CD4-positive, alpha-beta T cell treated with Interleukin-1 beta for 1 hour (primary cell): ENCODE results near the gene OGA.
"Not testable (repeated sequence)": the region's sequence is repeated elsewhere in the genome, so short reads cannot be mapped to it uniquely, and the experiment has no call there.

Experiments
- DNase-seq, 2 donors: peaks; one replicate each; pipeline ENCODE4 v3.0.0-alpha.2; 2020 to 2022

The OGA gene

DNA sequence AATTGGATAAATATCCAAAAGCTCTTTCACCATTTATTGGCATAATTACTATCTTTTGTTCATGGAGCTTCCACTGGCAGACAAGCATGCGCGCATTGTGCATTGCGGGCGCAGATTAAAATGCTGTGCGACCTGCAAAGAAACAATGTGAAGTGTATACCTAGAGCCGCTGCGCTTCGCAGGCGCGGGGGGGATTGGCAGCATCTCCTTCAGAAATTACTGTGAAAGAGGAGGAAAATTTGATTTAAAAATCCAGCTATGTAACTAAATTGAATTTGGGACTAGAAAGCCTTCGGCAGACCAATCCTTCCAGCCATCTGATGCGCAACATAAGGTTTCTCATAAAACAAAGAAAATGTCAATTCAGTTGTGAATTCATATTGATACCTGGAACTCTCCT is 24.7 kb downstream of the OGA start:
- DNase-seq, result no peak

DNA sequence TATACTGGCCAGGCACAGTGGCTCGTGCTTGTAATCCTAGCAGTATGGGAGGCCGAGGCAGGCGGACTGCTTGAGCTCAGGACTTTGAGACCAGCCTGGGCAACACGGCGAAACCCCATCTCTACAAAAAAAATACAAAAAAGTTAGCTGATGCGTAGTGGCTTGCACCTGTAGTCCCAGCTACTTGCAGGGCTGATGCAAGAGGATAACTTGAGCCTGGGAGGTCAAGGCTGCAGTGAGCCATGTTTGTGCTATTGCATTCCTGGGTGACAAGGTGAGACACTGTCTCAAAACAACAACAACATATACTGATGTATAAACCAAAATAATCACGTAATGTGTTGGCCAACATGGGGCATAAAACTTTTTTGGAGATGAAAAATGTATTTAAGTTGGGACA is 28.6 kb downstream of the OGA start:
- DNase-seq, result no peak

DNA sequence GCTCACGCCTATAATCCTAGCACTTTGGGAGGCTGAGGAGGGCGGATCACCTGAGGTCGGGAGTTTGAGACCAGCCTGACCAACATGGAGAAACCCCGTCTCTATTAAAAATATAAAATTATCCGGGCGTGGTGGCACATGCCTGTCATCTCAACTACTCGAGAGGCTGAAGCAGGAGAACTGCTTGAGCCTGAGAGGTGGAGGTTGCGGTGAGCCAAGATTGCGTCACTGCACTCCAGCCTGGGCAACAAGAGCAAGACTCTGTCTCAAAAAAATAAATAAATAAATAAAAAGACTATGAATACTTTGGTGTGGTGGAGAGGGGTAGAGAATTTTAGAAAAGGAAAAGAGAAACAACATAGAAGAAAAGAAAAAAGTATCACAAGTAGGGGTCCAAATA is 29.0 kb downstream of the OGA start:
- not testable (repeated sequence) for DNase-seq

DNA sequence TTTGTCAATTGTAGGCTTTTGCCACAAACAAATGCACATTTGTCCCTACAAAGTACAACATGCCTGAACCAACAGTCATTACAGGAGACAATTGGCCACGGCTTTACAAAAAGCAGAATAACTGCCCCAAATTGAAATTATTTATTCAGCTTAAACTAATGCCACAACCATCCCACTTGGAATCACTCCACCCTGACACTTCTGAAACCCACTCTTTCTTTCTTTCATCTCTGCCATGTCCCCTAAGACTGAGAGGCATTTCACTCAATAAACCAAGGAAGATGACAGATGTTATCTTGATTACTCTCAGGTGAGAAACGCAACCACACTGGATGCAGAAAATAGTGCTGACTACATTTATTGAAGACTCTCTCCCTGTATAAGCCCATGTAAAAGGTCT is 32.4 kb downstream of the OGA start:
- DNase-seq, result no peak

DNA sequence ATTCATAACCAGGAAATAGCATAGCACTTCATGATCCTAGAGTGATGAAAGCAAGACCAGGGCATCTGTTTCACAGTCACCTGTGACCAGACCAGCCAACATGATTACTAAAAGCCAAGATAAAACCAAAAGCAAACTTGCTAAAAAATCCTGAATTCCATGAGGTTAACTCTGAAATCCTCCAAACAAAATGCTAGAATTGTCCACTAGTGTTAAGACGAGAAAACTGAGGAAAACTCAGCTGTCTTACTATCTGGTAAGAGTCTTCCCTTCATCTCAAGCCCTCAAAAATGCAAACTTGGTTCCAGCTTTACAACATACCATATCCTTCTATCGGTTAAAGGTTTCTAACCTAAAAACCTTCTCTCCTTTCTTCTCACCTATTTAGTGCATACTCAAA is 33.7 kb downstream of the OGA start:
- DNase-seq, result no peak

DNA sequence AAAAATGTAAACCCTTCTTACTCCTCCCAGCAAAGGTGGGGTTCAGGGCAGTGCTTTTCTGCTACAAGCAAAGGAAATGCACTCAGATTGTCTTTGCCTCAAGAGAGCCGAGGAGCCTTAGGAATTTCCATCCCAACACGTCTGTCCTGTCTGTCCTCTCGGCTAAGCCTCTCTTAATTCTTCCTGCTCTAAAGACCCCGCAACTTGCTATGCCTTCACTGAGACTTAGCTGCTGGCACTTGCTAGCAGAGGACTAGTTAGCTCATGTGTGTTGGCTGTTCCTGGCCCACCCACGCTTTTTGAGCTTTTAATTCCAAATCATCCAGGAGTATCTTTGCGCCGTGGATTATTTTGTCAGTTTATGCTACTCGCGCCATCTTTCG is 34.5 kb downstream of the OGA start:
- DNase-seq, result no peak

DNA sequence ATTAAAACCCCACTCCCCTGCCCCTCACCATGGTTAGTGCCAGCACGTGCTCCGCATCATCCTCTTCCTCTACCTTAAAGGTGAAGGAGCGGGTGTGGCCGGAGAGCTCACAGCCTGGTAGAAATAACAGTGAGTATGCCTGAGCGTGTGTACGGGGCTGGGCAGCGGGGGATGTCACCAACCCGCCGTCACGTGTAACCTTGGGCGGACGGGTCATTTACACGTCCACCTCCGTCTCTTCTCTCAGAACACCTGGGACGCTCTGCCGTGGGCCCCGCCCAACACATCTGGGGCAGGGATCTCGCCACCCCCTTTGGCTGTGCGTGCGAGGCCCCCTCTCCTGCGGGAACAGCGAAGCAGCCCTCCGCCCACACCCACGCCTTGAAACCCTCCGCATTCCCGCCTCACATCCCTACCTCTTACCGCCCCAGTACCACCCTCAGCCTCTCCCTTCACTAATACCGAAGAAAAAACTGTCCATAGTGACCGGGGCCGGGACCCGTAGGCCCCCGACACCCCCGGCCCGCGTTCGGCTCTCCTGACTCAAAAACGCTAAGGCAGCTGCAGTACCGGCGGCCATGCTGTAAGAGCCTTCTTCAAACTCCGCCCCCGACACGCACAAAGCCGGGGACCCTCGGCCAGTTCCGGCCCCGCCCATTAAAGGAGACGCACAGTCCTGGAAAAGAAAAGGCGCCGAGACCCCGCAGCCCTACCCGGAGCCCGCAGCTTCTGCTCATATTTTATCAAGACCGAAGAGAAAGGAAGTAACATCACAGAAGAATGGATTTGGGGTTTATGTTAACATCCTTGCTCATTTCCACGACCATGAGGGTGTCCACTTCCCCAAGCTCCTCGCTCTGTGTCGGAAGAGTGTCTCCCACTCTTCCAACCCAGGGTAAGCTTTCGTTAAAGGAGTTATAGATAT is 35.2 kb downstream of the OGA start, which contains the start of gene NPM3:
TSS of gene NPM3 (minus strand) at position 636 of the 925 bp plus-strand sequence. CDS start at position 580, 56 bp downstream.
- peak; percentile 80 to 81 for DNase-seq

DNA sequence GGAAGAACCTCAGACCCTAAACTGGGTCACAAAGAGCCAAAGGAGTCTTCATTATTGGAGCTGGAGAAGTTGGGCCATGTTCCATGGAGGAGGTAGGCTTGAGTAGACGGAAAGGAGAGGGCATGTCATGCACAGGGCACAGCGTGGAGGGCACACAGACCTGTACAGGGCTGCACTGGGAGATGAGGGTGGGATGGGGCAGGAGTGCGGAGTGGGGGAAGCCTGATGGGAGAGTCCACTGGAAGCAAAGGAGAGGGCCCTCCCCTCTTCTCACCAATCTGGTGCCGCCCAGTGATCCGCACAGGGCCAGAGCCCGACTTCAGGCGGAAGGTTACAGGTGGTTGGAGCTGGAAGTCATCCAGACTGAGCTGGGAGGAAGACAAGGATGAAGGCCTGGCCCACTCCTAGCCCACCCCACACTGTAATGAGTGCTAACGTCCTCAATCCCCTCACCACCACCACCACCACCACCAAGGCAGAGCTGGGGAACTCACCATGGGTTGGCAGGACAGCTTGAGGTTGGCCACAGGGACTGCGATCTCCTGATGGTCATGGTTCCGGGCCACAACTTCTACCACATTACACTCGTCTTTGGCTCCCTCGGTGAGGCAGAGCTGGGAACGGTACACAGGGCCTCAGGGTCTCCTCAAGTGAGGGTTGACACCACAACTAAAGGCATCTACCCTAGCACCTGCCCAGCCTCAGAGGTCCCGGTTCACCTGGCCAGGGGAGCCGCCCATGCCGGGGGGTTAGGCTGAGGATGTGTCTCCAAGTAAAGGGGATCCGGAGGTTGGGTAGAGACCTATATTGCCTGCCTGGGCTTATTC is 36.0 kb downstream of the OGA start:
- no peak for DNase-seq

DNA sequence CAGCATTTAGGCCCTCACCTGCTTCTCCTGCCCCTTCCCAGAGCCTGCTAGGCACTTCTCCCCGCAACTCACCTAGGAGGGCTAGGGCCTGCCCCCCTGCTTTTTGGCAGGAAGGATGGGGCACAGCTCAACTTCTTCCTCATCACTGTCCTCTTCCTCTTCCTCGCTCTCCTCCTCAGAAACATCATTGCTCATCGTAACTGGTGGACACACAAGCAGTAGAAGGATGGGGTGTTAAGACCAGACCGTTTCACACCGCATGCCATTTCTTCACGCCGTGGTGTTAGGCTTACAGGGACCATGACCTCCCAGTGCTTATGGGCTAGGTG is 36.6 kb downstream of the OGA start:
- no peak for DNase-seq

DNA sequence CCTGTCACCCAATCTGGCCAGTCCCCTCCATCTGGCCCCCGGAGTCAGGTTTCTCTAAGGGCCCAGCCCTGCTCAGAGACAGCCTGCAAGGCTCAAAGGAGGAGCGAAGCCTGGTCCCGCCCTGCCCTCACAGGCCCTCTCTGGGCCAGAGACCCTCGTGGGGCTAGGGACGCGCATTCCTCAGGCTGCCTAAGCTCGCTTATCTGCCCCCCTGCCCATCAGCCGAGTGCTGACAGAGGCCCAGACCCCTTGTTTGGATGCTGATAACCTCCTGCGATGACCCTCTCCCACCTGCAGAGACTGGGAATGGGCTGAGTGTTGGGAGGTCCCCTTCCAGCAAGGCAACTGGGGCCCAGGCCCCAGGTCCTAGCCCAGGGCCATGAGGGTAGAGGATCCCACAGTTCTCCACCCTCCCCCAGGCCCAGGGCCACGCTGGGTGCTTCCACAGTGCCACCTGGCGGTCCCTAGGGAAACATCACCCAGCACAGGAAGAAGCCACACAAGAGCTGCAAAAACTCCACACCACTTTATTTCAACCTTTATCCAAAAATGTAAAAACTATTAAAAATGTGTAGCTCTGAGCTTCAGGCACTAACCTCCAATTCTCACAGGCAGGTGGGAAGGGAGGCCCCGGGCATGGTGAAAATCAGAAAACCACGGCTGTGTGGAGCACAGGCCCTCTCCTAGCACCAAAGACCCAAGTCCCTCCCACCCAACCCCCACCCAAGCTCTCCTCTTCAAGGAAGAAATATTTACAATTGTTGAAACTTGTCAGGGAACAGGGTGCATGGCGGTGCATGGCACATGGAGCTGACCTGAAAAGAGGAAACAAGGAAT is 37.2 kb downstream of the OGA start:
- DNase-seq, result peak; percentile 73 to 75

DNA sequence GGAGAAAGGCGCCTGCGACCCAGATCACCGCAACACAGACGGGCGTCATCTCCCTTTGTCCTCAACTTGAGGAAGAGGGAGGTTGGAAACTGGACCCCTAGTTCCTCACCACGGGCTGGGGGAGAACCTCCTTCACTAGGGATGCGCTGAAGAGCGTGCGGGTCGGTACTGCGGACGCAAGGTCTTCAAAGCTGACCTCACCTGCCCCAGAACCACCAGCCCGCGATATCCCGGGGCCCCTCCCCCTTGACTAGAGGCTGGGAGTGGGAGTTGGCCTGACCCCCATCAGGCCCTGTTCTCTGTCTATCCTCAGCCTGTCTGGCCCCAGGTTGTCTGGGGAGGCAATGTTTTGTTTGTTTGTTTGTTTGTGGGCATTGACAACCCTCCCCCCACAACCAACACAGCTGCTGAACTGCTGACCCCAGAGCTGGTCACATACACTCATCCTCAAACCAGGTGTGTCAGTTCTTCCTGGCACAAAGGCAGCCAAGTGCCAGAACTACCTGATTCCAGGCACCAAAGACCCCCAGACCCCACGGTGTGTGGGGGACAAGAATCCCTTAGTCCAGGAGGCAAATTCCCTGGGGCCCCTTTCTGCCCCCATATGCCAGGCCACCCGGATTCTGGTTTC is 37.9 kb downstream of the OGA start:
- no peak for DNase-seq

DNA sequence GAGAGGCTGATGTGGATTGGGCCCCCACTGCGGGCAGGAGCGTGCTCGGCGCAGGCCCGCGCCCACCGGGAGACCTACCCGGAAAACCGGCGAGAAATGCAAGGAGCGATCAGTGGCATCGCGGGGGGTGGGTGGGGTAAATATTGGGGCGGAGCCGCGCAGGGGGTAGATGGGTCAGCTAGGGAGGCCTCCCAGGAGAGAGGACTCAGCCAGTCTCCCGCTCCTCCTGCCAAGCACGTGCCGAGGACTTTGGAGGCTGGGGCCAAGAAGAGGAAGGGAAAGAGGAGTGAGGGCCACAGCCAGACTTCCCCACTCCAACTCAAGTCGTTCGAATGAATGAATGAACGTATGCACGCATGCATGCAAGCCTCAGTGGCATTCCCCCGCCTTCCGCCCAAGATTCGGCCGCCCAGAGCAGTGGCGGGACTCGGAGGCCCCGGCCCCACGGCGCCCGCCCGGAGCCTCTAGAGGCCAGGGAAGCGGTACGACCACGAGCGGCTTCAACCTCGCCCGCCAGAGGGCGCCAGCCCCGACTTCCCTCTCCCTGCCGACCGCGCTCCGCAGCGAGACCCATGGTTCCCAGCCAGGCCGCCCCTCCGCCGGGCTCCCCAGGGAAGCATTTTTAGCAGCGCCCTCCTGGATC is 38.6 kb downstream of the OGA start:
- peak; percentile 78 to 82 for DNase-seq

DNA sequence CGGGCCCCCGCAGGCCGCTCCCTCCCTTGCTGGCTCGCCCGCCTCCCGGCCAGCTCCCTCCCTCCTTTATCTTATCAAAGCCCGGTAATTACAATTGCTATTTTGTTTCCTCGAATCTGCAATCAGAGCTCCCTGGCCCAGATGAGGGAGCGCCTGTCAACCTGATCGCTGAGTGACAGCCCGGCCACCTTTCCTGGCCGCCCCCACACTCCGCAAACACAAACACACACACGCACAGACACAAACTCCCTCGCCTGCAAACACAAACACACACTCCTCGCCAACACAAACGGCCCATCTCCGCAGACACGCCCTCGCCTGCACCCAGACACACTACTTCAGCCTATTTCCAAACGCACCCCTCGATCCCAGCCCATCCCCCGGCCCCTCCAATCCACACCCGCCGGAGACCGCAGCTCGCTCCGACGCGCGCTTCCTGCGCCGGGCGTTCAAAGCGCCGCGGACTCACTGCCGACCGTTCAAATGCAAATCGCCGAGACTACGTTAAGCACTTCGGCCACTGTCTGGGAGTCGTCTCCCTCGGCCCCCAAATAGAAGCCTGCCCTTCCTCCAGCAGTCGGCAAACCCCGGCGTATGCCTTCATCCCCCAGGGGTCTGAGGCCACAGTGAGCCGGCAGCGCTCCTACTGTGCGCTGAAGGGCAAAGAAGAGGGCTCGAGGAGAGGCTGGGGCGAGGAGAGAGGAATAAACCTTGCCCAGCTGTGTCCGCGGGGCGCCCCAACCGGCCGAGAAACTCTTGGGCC is 39.3 kb downstream of the OGA start:
- peak in 1 of 2 donors; percentile 13 for DNase-seq

DNA sequence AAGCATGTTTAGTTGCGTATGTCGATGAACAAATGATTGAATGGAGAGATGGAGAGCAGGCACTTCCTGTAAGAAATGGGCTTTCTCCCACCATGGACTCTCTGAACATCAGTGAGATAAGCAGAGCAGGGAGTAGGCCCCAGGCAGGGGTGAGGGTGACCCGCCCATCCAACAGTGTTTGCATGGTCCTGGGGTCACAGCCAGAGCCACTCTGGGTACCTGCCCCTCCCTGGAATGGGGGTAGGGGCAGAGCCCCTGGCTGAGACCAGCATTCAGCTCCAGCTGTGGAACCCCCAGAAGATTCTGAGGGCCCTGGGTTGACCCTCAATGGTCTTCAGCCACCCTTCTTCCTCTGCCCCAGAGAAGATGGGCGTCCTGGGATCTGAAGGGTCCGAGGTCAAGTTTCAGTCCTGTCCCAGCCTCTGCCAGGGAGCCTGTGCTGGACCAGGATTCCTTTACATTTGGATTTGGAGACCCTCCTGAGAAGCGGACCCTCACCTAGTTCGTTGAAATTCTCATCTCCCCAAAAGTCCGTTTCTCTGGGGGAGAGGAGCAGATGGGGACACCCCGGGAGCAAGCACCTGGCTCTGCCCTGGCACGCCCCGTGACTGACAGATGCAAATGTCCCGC is 40.0 kb downstream of the OGA start:
- no peak for DNase-seq

DNA sequence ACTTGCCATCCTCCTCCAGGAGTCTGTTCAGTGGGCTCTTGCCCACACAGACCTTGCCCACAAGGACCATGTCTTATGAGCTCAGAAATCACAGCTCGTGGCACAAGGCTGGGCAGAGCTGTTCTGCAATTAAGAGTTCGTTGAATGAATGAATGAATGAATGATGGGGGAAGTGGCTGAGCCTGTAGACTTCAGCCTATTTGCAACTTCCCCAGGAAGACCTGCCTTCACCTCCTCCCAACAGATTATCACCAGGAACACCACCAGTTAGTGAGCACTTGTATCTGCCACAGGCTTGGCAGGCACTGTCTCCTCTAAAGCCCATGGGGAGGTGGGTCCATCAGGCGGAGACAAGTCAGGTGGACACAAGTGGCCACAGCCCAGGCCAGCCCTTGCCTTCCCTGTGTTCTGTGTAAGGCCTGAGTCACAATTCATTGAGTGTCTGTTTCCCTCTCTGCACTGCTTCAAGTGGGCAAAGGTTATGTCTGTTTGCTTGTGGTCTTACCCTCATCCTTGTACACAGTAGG is 40.6 kb downstream of the OGA start:
- no peak for DNase-seq

DNA sequence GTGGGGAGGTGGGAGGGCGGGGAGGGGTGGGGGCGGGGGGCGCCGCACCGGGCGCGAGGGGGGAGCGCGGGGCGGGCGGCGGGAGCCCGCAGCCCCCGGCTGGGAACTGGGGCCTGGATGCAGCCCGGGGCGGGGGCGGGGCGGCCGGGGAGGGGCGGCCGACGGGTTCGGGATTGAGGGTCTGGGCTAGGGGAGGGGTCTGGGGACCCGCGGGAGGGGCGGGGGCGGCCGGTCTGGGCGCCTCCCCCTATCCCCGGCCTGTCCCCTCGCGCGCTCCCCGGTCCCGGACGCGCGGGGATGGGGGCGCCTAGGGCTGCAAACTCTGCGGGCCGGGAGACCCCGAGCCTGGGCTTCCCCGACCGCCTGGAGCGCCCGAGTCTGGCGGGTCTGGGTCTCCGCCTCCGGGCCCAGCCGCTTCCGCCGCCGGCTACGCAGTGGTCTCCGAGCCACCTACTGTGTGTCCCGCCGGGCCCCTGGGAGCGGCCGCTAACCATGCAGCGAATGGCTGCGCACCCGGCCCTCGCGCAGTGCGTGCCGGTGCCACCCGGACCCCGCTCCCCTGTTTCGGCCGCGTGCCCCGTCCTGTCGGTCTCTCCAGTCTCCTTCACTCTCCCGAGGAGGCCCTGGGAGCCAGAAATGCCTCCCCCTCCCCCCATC is 42.0 kb downstream of the OGA start:
- no peak for DNase-seq

DNA sequence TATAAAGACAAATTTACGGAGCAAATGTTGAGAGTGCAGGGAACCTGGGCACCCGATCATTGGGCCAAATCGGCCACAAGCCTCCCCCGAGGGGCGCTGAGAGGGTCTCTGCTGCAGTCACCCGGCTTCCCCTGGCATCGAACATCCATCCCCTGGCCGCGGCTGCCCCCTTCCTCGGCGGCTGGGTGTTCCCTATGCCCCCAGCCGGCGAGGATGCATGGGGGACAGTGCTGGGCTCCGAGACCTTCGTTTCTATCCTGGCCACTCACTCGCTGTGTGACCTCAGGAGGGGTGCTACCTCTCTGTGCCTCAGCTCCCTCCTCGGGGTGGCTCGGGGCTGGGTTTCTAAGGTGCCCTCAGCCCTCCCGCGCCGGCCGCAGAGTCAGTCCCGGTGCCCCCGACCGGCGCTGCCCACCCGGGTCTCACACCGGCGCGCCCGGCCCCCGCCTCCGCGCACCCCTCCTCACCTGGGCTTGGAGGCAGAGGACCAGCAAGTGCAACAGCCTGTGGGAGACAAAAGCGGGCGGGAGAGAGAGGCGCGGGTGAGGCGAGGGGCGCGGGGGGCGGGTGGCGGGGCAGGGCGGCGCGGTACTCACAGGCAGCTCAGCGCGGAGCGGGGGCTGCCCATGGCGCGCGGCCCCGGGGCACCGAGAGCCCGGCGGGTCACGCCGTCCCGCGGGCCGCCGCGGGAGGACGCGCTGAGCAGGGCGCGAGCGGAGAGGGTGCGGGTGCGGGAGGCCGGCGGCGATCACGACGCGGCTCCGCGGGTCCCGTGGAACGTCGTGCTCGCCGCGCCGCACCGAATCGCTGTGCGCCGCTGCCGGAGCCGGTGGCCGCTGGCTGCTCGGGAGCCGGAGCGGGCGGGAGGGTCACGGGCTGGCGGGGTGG is 42.7 kb downstream of the OGA start, which contains the start of gene FGF8:
TSS of gene FGF8 (minus strand) at position 842 of the 888 bp plus-strand sequence. CDS start at position 628, 214 bp downstream.
- DNase-seq, result no peak

DNA sequence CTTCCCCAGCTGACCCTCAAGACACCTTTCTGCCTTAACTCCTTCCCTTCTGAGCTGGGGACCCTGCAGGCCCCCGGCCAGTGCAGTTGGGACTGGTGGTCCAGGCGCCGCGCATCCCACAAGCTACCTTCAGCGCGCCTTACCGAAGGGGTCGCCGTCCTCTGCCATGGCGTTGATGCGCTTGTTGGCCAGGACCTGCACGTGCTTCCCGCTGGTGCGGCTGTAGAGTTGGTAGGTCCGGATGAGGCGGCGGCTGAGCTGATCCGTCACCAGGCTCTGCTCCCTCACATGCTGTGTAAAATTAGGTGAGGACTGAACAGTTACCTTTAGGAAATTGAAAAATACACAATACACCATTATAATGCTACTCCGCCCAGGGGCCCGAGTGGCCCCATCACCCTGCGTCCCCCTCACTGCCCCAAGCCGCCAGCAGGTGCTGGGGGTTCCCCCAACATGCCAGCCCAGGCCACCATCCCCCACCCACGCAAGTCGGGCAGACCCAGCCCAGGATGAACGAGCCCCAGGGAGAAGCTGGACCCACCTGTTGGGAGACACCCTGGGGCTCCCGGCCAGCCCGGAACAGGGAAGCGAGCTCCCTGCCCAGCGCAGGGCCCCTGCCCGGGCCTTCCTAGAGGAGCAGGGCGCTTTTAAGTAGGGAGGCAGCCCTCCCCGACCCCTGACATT is 43.5 kb downstream of the OGA start:
- DNase-seq, result no peak
